Trophoblast cell (in vitro differentiated cells and primary cell): ENCODE results near the gene SRC.

Experiments
- DNase-seq, 2 donors: peaks; one replicate each; pipeline ENCODE4 v3.0.0-alpha.2; 2016
- H2AFZ ChIP-seq: 2 replicates; pipeline ENCODE4 v1.6.1; 2013; ENCODE audit warnings: low read length, moderate library complexity, mild to moderate bottlenecking; ENCODE audit not compliant: insufficient read depth, poor library complexity
- H2AK5ac ChIP-seq: 2 replicates; pipeline ENCODE4 v1.6.1; 2013; ENCODE audit warnings: mild to moderate bottlenecking, low read length
- H2BK120ac ChIP-seq: 2 replicates; pipeline ENCODE4 v1.6.1; 2013; ENCODE audit warnings: low read length, mild to moderate bottlenecking, moderate library complexity; ENCODE audit not compliant: insufficient read depth, poor library complexity
- H2BK12ac ChIP-seq: 2 replicates; pipeline ENCODE4 v1.6.1; 2013; ENCODE audit warnings: mild to moderate bottlenecking, low read length, moderate library complexity
- H2BK5ac ChIP-seq: 2 replicates; pipeline ENCODE4 v1.6.1; 2013; ENCODE audit warnings: low read length, low read depth, moderate library complexity, mild to moderate bottlenecking; ENCODE audit not compliant: poor library complexity
- H3K14ac ChIP-seq: 2 replicates; pipeline ENCODE4 v1.6.1; 2013; ENCODE audit warnings: mild to moderate bottlenecking, low read length
- H3K18ac ChIP-seq: 2 replicates; pipeline ENCODE4 v1.6.1; 2013; ENCODE audit warnings: mild to moderate bottlenecking, low read length
- H3K23ac ChIP-seq: 2 replicates; pipeline ENCODE4 v1.6.1; 2013; ENCODE audit warnings: low read length
- H3K27ac ChIP-seq: 2 replicates; pipeline ENCODE4 v1.5.1; 2013; ENCODE audit warnings: low read depth, mild to moderate bottlenecking, inconsistent platforms, low read length, moderate library complexity
- H3K27me3 ChIP-seq: 2 replicates; pipeline ENCODE4 v1.6.1; 2013; ENCODE audit warnings: inconsistent platforms, mild to moderate bottlenecking, low read length, moderate library complexity; ENCODE audit not compliant: insufficient read depth
- H3K36me3 ChIP-seq, 2 experiments: 1 replicate in 1 of 2; 2 replicates in 1 of 2; pipeline ENCODE4 v1.6.1; 2013; ENCODE audit warnings: low read length in 2 of 2, mild to moderate bottlenecking in 2 of 2, moderate library complexity in 1 of 2; ENCODE audit not compliant: insufficient read depth in 2 of 2, control insufficient read depth in 1 of 2
- H3K4ac ChIP-seq: 2 replicates; pipeline ENCODE4 v1.6.1; 2013; ENCODE audit warnings: low read depth, mild to moderate bottlenecking, low read length, moderate library complexity
- H3K4me1 ChIP-seq, 2 experiments: 1 replicate in 1 of 2; 2 replicates in 1 of 2; pipeline ENCODE4 v1.6.1; 2013; ENCODE audit warnings: low read length in 2 of 2, mild to moderate bottlenecking in 2 of 2, moderate library complexity in 1 of 2; ENCODE audit not compliant: insufficient read depth in 2 of 2, control insufficient read depth in 1 of 2
- H3K4me2 ChIP-seq: 2 replicates; pipeline ENCODE4 v1.6.1; 2013; ENCODE audit warnings: inconsistent platforms, mild to moderate bottlenecking, low read length, moderate library complexity
- H3K4me3 ChIP-seq: 2 replicates; pipeline ENCODE4 v1.5.1; 2013; ENCODE audit warnings: mild to moderate bottlenecking, low read depth, low read length, inconsistent platforms
- H3K79me1 ChIP-seq: one replicate; pipeline ENCODE4 v1.6.1; 2013; ENCODE audit warnings: low read length
- H3K79me2 ChIP-seq: 2 replicates; pipeline ENCODE4 v1.6.1; 2013; ENCODE audit warnings: low read length, mild to moderate bottlenecking; ENCODE audit not compliant: control insufficient read depth, insufficient read depth, poor library complexity
- H3K9ac ChIP-seq: 2 replicates; pipeline ENCODE4 v1.6.1; 2013; ENCODE audit warnings: mild to moderate bottlenecking, low read length
- H3K9me3 ChIP-seq: 2 replicates; pipeline ENCODE4 v1.6.1; 2013; ENCODE audit warnings: low read depth, mild to moderate bottlenecking, control low read depth, inconsistent platforms, low read length; ENCODE audit not compliant: insufficient read depth
- H4K12ac ChIP-seq: 2 replicates; pipeline ENCODE4 v1.6.1; 2013; ENCODE audit warnings: low read depth, mild to moderate bottlenecking, low read length, moderate library complexity
- H4K8ac ChIP-seq: 2 replicates; pipeline ENCODE4 v1.6.1; 2013; ENCODE audit warnings: low read depth, mild to moderate bottlenecking, low read length, moderate library complexity
- H4K91ac ChIP-seq: one replicate; pipeline ENCODE4 v1.6.1; 2013; ENCODE audit warnings: low read depth, mild to moderate bottlenecking, low read length, moderate library complexity
- WGBS: extraction: QIAGEN DNeasy Blood & Tissue Kit; methylation state at CpG from one replicate; pipeline ENCODE4 v1.1.7; 2013; ENCODE audit warnings: missing lambda C conversion rate; ENCODE audit not compliant: insufficient read length, insufficient coverage; ENCODE audit errors: extremely low coverage; 5-methylcytosine and 5-hydroxymethylcytosine counted together

SRC gene

DNA sequence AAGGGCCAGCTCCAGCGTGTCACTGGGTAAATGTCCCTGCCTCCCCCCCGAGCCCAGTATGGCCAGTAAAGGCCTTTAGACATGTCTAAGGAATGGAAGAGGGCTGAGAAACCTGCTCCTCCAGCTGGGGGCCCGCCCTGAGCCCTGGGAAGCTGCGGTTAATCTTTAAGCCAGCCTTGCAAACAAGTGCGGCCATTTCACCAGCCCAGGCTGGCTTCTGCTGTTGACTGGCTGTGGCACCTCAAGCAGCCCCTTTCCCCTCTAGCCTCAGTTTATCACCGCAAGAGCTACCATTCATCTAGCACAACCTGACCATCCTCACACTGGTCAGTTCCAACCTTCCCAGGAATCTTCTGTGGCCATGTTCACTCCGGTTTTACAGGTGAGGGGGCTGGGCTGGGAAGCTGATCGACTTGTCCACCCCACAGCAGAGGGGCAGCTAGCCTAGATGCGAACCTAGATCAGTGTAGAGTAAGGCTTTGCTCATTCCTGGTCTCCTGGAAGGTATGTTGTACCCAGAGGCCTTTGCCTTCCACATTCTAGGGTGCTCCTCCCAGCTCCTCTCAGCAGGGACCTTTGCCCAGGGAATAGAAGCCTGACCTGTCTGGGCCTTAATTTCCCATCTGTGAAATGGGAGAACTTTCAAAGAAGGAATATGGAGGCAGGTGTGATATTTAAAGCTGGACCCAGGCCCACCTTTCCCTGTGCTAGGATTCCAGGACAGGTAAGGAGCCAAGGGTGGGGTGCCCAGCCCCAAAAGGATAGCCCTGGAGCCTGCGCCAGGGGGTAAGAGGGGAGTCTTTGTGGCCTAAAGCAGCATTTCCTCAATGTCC, 1.2 kb upstream of the SRC start:
- Histone ChIP-seq H3K4me3 (peak overlapping the region; percentile 20), H4K12ac (no peak overlapping the region), H3K36me3 (peaks cover 26 to 28% of the 10 kb centered on the region in 2 experiments), H3K79me2 (peaks cover 43% of the 10 kb centered on the region), H3K27me3 (no peaks in the 10 kb centered on the region), H2AK5ac (peak overlapping the region; percentile 80), H2AFZ (peak overlapping the region; percentile 19), H4K8ac (peak overlapping the region; percentile 79), H3K27ac (peak overlapping the region; percentile 92), H2BK12ac (peak overlapping the region; percentile 98), H3K9ac (peak overlapping the region; percentile 30), H3K79me1 (peaks cover 75% of the 10 kb centered on the region), H2BK5ac (peak overlapping the region; percentile 84), H3K4me2 (peak overlapping the region; percentile 66), H4K91ac (peak overlapping the region; percentile 90), H2BK120ac (peak overlapping the region; percentile 86), H3K18ac (peak overlapping the region; percentile 58), H3K14ac (peak overlapping the region; percentile 79), H3K4me1 (peaks cover 42 to 56% of the 10 kb centered on the region in 2 experiments), H3K9me3 (no peaks in the 10 kb centered on the region), H3K23ac (no peak overlapping the region), H3K4ac (peak overlapping the region; percentile 21)
- peak; percentile 82 to 83 for DNase-seq
- WGBS: no CpG with 5 or more reads among the region's 10 CpGs

DNA sequence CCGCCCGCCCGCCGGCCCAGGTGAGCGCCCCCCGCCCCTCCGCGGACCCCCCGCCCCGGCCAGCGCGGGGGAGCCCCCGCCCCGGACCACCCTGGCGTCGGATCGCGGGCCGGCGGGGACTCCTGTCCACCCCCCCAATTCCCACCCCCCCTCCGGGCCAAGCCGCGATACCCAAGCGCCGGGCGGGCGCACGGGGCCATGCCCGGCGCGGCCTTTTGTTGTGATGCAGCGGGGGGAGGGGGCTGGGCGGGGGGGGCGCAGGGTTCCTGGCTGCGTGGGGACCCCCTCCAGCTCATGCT, 245 bp downstream of the SRC start:
- Histone ChIP-seq H3K27ac (peak overlapping the region; percentile 92), H3K79me2 (peaks cover 56% of the 10 kb centered on the region), H3K4me1 (peaks cover 39 to 56% of the 10 kb centered on the region in 2 experiments), H3K4ac (peak overlapping the region; percentile 98), H4K12ac (no peak overlapping the region), H2BK120ac (peak overlapping the region; percentile 33), H3K79me1 (peaks cover 67% of the 10 kb centered on the region), H3K18ac (no peak overlapping the region), H3K9me3 (no peaks in the 10 kb centered on the region), H4K91ac (peak overlapping the region; percentile 89), H2AK5ac (no peak overlapping the region), H3K4me3 (peak overlapping the region; percentile 82), H2AFZ (no peak overlapping the region), H3K14ac (peak overlapping the region; percentile 82), H2BK12ac (no peak overlapping the region), H2BK5ac (peak overlapping the region; percentile 84), H4K8ac (peak overlapping the region; percentile 35), H3K23ac (no peak overlapping the region), H3K27me3 (no peaks in the 10 kb centered on the region), H3K9ac (peak overlapping the region; percentile 84), H3K4me2 (peak overlapping the region; percentile 82), H3K36me3 (peaks cover 39% of the 10 kb centered on the region in 2 experiments)
- no peak for DNase-seq
- WGBS: no CpG with 5 or more reads among the region's 35 CpGs

DNA sequence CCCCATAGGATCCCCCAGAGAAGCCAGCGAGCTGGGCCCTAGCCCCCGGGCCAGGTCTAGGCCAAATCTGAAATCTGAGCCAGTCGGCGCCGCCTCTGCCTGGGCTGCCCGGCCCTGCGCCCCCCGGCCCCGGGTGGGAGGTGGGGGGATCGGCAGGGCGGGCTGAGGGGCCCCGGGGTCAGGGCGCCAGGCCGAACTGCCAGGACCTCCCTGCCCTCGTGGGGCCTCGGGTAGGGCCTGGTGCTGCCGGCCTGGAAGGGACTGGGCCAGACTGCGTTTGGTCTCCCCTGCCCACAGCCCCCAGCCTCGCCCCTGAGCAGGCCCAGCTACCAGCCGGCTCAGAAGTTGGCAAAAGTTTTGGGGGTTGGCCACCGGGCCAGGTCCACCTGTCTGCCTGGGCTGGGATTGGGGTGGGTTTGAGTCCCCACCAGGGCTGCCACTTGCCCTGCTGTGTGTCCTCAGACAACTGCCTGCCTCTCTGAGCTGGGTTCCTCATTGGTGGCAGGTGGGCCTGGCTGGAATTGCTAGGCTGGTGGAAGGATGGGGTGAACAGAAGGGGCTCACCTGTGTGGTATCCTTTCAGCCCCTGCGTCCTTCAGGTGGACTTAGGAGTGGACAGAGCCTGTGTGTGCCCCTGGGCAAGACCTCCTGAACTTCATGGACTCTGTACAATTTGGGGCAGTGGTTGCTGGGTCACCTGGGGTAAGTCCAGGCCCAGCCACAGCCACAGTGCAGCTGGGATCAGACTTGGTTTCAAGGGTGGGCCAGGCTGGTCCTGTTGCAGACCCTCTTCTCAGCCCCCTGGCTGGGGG, 801 bp downstream of the SRC start:
- H2BK120ac ChIP-seq: peak overlapping the region; percentile 33
- H3K18ac ChIP-seq: peak overlapping the region; percentile 90
- peaks cover 63% of the 10 kb centered on the region for H3K79me1 ChIP-seq
- H2BK12ac ChIP-seq: peak overlapping the region; percentile 5
- peak overlapping the region; percentile 56 for H4K8ac ChIP-seq
- peaks cover 41 to 56% of the 10 kb centered on the region in 2 experiments for H3K4me1 ChIP-seq
- peak overlapping the region; percentile 44 for H4K12ac ChIP-seq
- peak overlapping the region; percentile 92 for H3K27ac ChIP-seq
- H3K9me3 ChIP-seq: no peaks in the 10 kb centered on the region
- peak overlapping the region; percentile 82 for H3K4me3 ChIP-seq
- peak overlapping the region; percentile 4 for H2AK5ac ChIP-seq
- no CpG with 5 or more reads among the region's 22 CpGs for WGBS
- peak overlapping the region; percentile 82 for H3K14ac ChIP-seq
- peaks cover 59% of the 10 kb centered on the region for H3K79me2 ChIP-seq
- H2AFZ ChIP-seq: peak overlapping the region; percentile 4
- peak overlapping the region; percentile 82 for H3K4me2 ChIP-seq
- no peak overlapping the region for H3K23ac ChIP-seq
- DNase-seq: no peak
- peak overlapping the region; percentile 47 for H2BK5ac ChIP-seq
- peaks cover 44 to 45% of the 10 kb centered on the region in 2 experiments for H3K36me3 ChIP-seq
- H4K91ac ChIP-seq: peak overlapping the region; percentile 89
- peak overlapping the region; percentile 98 for H3K4ac ChIP-seq
- H3K27me3 ChIP-seq: no peaks in the 10 kb centered on the region
- H3K9ac ChIP-seq: peak overlapping the region; percentile 92

DNA sequence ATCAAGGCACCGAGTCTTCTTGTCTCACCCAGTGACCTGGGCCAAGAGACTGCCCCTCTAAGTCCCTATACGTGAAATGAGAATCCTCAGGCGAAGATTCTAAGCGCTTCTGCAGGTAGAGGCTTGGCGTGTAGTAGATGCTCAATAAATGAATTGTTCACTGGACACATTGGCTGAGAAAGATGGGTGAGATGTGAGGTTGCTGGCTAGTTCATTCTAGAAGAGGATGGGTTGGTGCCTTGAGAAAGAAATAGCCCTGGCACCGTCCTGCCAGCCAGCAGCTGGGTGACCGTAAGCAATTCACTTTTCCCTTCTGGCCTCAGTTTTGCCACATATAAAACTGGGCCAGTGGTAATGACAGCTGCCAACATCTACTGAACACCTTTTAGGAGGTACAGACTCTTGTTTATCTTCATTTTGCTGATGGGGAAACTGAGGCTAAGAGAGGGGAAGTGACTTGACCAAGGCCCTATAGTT, 1.4 kb downstream of the SRC start:
- no peaks in the 10 kb centered on the region for H3K9me3 ChIP-seq
- H4K12ac ChIP-seq: peak overlapping the region; percentile 44
- H3K23ac ChIP-seq: no peak overlapping the region
- H2AFZ ChIP-seq: no peak overlapping the region
- no CpG with 5 or more reads among the region's 7 CpGs for WGBS
- H2AK5ac ChIP-seq: no peak overlapping the region
- H3K4ac ChIP-seq: peak overlapping the region; percentile 98
- no peak overlapping the region for H2BK12ac ChIP-seq
- peak overlapping the region; percentile 92 for H3K27ac ChIP-seq
- peak overlapping the region; percentile 90 for H3K18ac ChIP-seq
- peak overlapping the region; percentile 82 for H3K4me3 ChIP-seq
- H3K79me1 ChIP-seq: peaks cover 62% of the 10 kb centered on the region
- H4K91ac ChIP-seq: peak overlapping the region; percentile 89
- peak overlapping the region; percentile 82 for H3K4me2 ChIP-seq
- peaks cover 47 to 61% of the 10 kb centered on the region in 2 experiments for H3K4me1 ChIP-seq
- H2BK120ac ChIP-seq: peak overlapping the region; percentile 33
- H4K8ac ChIP-seq: peak overlapping the region; percentile 56
- no peaks in the 10 kb centered on the region for H3K27me3 ChIP-seq
- peak overlapping the region; percentile 92 for H3K9ac ChIP-seq
- peaks cover 51% of the 10 kb centered on the region in 2 experiments for H3K36me3 ChIP-seq
- DNase-seq: no peak
- H2BK5ac ChIP-seq: peak overlapping the region; percentile 47
- peaks cover 65% of the 10 kb centered on the region for H3K79me2 ChIP-seq
- peak overlapping the region; percentile 82 for H3K14ac ChIP-seq
